ENCODE data around the gene MGAT2.
"Not testable (repeated sequence)": the region's sequence is repeated elsewhere in the genome, so short reads cannot be mapped to it uniquely, and the experiment has no call there.

The MGAT2 gene

DNA sequence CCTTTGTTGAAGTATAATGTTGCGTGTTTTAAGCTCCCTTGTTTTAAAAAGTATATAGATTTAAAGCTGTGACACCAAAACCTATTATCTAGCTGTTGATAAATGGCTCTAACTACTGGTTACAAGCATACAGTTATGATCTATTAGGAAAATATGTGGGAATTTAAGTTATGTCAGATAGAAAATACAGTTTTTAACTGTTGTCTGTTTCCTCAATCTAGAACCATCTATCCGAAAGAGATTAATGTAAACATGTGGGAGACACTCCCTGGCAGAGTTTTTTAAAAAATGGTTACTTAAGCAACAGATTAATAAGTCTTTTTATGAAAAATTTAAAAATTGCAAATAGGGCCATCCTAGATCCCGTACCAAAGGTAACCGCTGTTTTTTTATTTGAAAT, 8.3 kb upstream of the MGAT2 start:
- no peak for DNase-seq (ENCODE audit: low read depth in 2 of 2)

DNA sequence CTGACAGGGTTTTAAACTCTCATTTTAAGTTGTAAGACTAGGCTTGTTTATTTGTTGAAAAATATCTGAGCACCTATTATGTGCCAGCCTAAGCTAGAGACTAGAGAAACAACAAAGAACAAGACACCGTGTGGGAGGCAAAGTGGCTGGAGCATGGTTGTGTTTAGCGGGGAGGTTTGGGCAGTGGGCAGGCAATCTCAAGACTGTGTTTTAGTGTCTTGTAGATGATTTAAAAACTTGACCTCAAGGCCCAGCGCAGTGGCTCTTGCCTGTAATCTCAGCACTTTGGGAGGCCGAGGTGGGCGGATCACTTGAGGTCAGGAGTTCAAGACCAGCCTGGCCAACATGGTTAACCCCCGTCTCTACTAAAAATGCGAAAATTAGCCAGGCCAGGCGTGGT, 7.9 kb upstream of the MGAT2 start:
- no peak for DNase-seq (ENCODE audit: low read depth in 2 of 2)

GRCh38 chr14:49614196-49614595, 6.4 kb upstream of the MGAT2 start:
- no peak for DNase-seq (ENCODE audit: low read depth in 2 of 2)

DNA sequence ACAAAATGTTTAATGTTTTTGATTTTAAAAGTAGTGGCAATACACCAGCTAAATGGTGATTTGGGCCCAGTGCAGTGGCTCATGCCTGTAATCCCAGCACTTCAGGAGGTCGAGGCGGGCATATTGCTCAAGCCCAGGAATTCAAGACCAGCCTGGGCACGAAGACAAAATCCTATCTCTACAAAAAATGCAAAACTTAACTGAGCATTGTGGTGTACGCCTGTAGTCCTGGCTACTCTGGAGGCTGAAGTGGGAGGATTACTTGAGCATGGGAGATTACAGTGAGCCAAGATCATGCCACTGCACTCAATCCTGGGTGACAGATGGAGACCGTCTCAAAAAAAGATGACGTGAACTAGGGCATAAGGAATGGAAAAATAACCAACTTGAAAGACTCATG, 4.8 kb upstream of the MGAT2 start:
- no peak for DNase-seq (ENCODE audit: low read depth in 2 of 2)

- DNase-seq (ENCODE audit: low read depth in 2 of 2) = no peak
Measured at GRCh38 chr14:49617852-49618519, 2.6 kb upstream of the MGAT2 start.

DNA sequence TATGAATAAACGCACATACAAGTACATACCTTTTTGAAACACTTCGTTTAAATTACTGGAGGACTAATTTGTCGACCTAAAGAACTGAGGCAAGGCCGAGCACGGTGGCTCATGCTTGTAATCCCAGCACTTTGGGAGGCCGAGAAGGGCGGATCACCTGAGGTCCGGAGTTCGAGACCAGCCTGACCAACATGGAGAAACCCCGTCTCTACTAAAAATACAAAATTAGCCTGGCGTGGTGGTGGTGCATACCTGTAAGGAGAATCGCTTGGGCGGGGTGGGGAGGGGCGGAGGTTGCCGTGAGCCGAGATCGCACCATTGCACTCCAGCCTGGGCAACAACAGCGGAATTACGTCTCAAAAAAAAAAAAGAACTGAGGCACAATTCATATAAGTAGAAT, 1.3 kb upstream of the MGAT2 start:
- DNase-seq (ENCODE audit: low read depth in 2 of 2) = not testable (repeated sequence)

GRCh38 chr14:49619730-49620129, 869 bp upstream of the MGAT2 start:
- DNase-seq (ENCODE audit: low read depth in 2 of 2) = no peak

- DNase-seq (ENCODE audit: low read depth in 2 of 2) = peak in 1 of 2 donors; percentile 25
Measured at GRCh38 chr14:49621114-49621881, 699 bp downstream of the MGAT2 start.

DNA sequence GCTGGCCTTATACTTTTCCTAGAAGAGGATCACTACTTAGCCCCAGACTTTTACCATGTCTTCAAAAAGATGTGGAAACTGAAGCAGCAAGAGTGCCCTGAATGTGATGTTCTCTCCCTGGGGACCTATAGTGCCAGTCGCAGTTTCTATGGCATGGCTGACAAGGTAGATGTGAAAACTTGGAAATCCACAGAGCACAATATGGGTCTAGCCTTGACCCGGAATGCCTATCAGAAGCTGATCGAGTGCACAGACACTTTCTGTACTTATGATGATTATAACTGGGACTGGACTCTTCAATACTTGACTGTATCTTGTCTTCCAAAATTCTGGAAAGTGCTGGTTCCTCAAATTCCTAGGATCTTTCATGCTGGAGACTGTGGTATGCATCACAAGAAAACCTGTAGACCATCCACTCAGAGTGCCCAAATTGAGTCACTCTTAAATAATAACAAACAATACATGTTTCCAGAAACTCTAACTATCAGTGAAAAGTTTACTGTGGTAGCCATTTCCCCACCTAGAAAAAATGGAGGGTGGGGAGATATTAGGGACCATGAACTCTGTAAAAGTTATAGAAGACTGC, 1.5 kb downstream of the MGAT2 start:
- no peak for DNase-seq (ENCODE audit: low read depth in 2 of 2)

DNA sequence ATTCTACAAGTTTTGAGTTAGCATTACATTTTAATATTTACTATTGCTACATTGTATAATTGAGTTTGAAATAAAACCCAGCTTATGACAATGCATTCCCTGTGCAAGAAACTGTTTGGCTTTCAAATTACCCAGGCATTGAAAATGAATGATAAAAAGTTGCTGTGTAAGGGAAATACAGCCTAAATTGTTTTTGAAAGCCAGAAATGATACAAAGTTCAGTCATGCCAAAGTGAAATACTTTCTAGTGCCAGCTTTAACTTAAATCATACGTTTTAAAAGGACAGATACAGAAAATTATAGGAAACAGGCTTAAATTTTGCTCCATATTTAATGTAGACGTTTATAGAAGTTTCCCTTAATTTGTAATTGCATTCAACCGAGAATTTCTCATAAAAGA, 2.8 kb downstream of the MGAT2 start:
- no peak for DNase-seq (ENCODE audit: low read depth in 2 of 2)

GRCh38 chr14:49623941-49624839, 3.6 kb downstream of the MGAT2 start:
- no peak for DNase-seq (ENCODE audit: low read depth in 2 of 2)

- peak; percentile 80 to 85 for DNase-seq (ENCODE audit: low read depth in 2 of 2)
Measured at GRCh38 chr14:49633640-49634546, 13.3 kb downstream of the MGAT2 start.

DNA sequence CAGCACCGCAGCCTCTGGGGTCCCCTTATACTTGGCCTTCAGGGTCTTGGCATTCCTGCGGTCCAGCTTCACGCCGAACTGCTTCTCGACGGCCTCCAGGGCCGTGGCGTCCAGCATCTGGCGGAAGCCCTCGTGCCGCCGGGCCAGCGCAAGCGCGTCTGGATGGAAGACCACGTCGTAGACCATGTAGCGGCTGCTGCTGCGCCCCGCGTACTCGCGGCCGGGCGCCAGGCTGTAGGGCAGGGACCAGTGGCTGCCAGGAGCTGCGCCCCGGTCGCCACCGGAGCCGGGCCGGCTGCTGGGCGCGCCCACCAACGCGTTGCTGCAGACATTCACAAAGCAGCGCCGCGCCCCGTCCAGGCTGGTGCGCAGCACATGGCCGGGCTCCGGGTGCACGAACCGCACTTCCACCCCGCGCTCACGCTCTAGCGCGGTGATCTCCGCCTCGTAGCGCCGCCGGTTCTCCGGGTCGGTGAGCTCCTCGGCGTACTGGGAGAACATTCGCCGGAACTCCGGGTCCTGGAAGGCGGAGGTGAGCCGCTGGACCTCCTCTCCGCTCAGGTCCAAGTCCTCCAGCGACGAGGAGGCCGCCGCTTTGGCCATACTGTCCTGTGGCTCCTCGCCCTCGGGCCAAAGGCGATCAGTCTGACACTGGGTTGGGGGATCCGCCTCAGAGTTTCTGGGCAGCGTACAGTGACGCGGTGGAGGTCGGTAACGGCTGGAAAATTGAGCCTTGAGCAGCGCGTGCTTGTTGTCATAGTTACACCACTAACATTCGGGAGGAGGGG, 14.1 kb downstream of the MGAT2 start, which contains the start of gene DNAAF2:
Gene DNAAF2 (minus strand): TSS at position 698 of the 788 bp plus-strand sequence. CDS start 95 bp downstream, at position 603.
- DNase-seq (ENCODE audit: low read depth in 2 of 2) = peak; percentile 37 to 41

DNA sequence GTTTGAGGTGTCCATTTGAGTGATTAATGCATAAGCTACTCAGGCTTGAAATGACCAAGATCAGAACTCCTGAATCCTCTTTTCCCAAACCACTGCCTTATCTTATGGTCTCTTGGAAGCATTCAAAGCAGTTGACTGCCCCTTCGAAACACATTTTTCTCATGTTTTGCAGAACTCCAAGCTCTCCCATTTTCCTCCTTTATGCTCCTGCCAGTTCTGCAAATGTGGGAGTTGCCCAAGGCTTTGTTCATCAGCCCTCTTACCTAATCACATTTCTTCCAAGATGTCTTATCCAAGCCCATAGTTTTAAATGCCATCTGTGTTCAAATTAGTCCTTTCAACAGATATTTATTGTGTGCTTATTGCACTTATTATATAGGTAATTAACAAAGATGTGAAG, 16.3 kb downstream of the MGAT2 start:
- DNase-seq (ENCODE audit: low read depth in 2 of 2) = no peak

DNA sequence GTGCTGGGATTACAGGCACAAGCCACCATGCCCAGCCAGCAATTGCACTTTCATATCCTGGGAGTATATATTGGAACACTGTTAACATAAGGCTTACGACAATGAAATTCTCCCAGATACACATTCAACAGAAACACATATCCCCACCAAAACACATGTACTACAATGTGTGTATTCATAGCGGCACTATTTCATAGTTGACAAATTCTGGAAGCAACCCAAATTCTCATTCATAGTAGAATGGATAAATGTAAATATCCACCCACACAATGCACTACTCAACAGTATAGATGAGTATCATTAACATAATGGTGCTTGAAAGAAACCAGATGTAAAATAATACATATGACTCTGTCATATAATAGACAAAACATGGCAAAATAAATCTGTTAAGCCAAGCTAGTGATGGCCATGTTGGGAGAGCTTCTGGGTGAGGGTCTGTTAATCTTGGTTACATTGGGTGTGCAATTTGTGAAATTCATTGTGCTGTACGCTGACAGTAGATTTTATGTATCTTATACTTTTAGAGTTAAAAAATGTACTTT, 17.0 kb downstream of the MGAT2 start:
- DNase-seq (ENCODE audit: low read depth in 2 of 2) = no peak

DNA sequence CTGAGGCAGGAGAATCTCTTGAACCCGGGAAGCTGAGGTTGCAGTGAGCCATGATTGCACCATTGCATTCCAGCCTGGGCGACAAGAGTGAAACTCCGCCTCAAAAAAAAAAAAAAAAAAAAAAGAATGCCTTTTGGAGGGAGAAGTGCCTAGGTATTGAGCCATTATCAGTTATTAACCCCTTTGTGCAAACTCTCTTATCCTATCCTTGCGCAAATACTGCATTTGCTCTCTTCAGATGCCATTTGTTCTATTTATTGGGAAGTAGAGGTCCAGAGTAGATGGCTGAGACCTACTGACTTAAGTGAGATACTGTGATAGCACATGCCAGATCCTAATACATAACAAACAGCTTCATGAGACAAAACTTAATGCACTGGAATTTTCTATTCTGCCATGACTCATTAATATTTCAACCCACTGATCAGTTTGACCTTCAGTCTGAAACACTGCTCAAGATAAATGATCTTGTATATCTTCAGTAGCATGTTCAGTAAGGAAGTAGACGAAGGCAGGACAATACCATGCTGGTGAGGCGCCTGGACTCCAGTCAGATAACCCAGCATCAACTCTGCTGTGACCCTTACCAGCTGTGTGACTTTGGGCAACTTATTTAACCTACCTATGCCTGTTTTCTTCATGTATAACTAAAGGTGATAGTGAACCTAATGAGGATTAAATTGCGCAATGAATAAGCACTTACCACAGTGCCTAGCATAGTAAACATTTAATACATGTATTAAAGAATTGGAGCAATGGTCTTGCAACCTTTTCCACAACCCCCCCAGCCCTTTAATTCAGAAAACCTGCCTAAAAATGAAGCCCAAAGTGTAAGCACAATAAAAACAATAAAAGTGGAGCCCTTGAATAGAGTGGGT, 20.2 kb downstream of the MGAT2 start:
- no peak for DNase-seq (ENCODE audit: low read depth in 2 of 2)

- DNase-seq (ENCODE audit: low read depth in 2 of 2) = no peak
Measured at GRCh38 chr14:49641697-49642129, 21.1 kb downstream of the MGAT2 start.

- DNase-seq (ENCODE audit: low read depth in 2 of 2) = no peak
Measured at GRCh38 chr14:49642163-49642562, 21.6 kb downstream of the MGAT2 start.

- no peak for DNase-seq (ENCODE audit: low read depth in 2 of 2)
Measured at GRCh38 chr14:49653508-49653907, 32.9 kb downstream of the MGAT2 start.

Measured in stimulated activated CD8-positive, alpha-beta memory T cell treated with anti-CD3 and anti-CD28 coated beads, Interleukin-7, amount 100 ng/mL, for 1 hour (primary cell).